H1 (cell line): ENCODE results near the gene UQCR10. TPM values are rescaled to one million over a fixed set of nuclear protein-coding genes. Genes with fewer than 3 reads are reported as not detected.

Source experiments
- BCL11A ChIP-seq, 2 experiments: IDR thresholded peaks; one replicate each; pipeline ENCODE4 v1.6.1; 2011; ENCODE audit warnings: low read depth in 2 of 2, low read length in 2 of 2, mild to moderate bottlenecking in 2 of 2
- CREB1 ChIP-seq: IDR thresholded peaks from 2 replicates; pipeline ENCODE4 v1.6.1; 2012; ENCODE audit warnings: inconsistent platforms
- SIX5 ChIP-seq: IDR thresholded peaks from 2 replicates; pipeline ENCODE4 v1.6.1; 2011; ENCODE audit warnings: mild to moderate bottlenecking, low read depth, low read length
- polyA plus RNA-seq, 7 experiments: library from polyadenylated mRNA; depleted of rRNA in 3 of 7; stranded (reverse) in 5 of 7; unstranded in 2 of 7; fragments of >200 nt in 5 of 7; fragments of 200-250 nt in 2 of 7; gene quantifications; 1 replicate in 5 of 7; 2 replicates in 1 of 7; 4 replicates in 1 of 7; pipeline versions ENCODE4 v1.2.1 to v1.2.3, GENCODE V29; 2011 to 2013; ENCODE audit warnings: missing spikeins in 2 of 7, mixed read lengths in 2 of 7
- total RNA-seq: library from RNA; stranded (reverse); fragmentation: NEBNext Ultra II Directional; extraction: Animal tissue kit (Norgen Biotek cat#: 25700); gene quantifications from 2 replicates; pipeline ENCODE4 v1.2.1, GENCODE V29; 2021

Gene UQCR10
- total and polyA plus RNA-seq, 2 of the 8 experiments (the other 6 are each of a cell fraction or from before 2014, with no cell fraction given), result 102 to 260 TPM

- TF ChIP-seq SIX5, result no peak
- no peak for TF ChIP-seq CREB1
- TF ChIP-seq BCL11A (IDR thresholded peaks at IDR 0.05; ENCODE audit: low read depth in 2 of 2, low read length in 2 of 2), result no peak
- TF ChIP-seq, all 59 proteins: peak for 0
Observed at GRCh38 chr22:29722151-29722550, 45.0 kb upstream of the UQCR10 start (continued).
